Cardiac muscle cell (in vitro differentiated cells and primary cell): ENCODE data around the gene SDF2L1. TPM values are rescaled to one million over a fixed set of nuclear protein-coding genes. Genes with fewer than 3 reads are reported as not detected.
"Not testable (repeated sequence)": the region's sequence is repeated elsewhere in the genome, so short reads cannot be mapped to it uniquely, and the experiment has no call there.

Experiments
- DNase-seq, 2 donors: peaks; one replicate each; pipeline versions ENCODE4 v3.0.0 to v3.0.0-alpha.2; 2010 to 2017; ENCODE audit warnings: low read depth in 1 of 2, low spot score in 1 of 2
- H3K27ac ChIP-seq: fragments of 200-600 bp; sonication (generic); 2 replicates; pipeline ENCODE4 v1.5.1; 2016
- H3K27me3 ChIP-seq: fragments of 200-600 bp; sonication (generic); 2 replicates; pipeline ENCODE4 v1.6.0; 2016; ENCODE audit warnings: control low read depth
- H3K36me3 ChIP-seq: fragments of 200-600 bp; sonication (generic); 2 replicates; pipeline ENCODE4 v1.5.1; 2016; ENCODE audit warnings: control low read depth
- H3K4me1 ChIP-seq: fragments of 200-600 bp; sonication (generic); 2 replicates; pipeline ENCODE4 v1.8.1; 2017; ENCODE audit warnings: low read depth, mild to moderate bottlenecking, mixed run types
- H3K4me3 ChIP-seq: fragments of 200-600 bp; sonication (generic); 2 replicates; pipeline ENCODE4 v1.5.1; 2016; ENCODE audit warnings: mild to moderate bottlenecking
- H3K9me3 ChIP-seq: fragments of 200-600 bp; sonication (generic); 2 replicates; pipeline ENCODE4 v1.5.1; 2017; ENCODE audit warnings: low read depth, mild to moderate bottlenecking, control low read depth
- polyA plus RNA-seq: library from polyadenylated mRNA; unstranded; fragments of >200 nt; fragmentation: Nextera tagmentation; extraction: Ambion mirVana; gene quantifications from 2 replicates; pipeline ENCODE4 v1.2.1, GENCODE V29; 2016
- total RNA-seq: library from RNA; depleted of rRNA; stranded (reverse); fragments of >200 nt; gene quantifications from 2 replicates; pipeline ENCODE4 v1.2.3, GENCODE V29; 2016
- TF ChIP-seq, protein P1 (sequence below): IDR thresholded peaks from 2 replicates; pipeline ENCODE4 v1.5.1; 2012; ENCODE audit warnings: low read depth, mild to moderate bottlenecking, low read length

Gene SDF2L1
- total and polyA plus RNA-seq, 2 experiments from 2014 or later: 26.8 to 127 TPM

DNA sequence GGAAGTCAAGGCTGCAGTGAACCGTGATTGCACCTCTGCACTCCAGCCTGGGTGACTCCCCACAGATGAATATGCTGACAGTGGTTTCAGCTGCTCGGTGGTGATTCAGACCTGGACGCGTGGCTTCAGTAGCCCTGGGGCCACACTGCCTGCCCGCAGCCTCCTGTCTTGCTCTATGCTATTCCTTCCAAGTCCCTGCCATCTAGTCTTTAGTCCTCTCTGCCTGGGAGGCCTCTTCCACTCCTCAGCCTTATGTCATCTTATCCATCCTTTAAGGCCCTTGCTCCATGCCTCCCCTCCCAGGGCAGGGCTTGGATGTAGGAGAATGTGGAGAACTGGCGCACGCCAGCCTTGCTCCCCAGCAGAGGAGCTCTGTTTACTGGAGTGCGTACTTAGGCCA lies 35.3 kb upstream of the SDF2L1 start:
- H3K36me3 ChIP-seq: peaks cover 2% of the 10 kb centered on the region
- no peak for DNase-seq
- TF ChIP-seq, protein P1, sequence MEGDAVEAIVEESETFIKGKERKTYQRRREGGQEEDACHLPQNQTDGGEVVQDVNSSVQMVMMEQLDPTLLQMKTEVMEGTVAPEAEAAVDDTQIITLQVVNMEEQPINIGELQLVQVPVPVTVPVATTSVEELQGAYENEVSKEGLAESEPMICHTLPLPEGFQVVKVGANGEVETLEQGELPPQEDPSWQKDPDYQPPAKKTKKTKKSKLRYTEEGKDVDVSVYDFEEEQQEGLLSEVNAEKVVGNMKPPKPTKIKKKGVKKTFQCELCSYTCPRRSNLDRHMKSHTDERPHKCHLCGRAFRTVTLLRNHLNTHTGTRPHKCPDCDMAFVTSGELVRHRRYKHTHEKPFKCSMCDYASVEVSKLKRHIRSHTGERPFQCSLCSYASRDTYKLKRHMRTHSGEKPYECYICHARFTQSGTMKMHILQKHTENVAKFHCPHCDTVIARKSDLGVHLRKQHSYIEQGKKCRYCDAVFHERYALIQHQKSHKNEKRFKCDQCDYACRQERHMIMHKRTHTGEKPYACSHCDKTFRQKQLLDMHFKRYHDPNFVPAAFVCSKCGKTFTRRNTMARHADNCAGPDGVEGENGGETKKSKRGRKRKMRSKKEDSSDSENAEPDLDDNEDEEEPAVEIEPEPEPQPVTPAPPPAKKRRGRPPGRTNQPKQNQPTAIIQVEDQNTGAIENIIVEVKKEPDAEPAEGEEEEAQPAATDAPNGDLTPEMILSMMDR: no peak
- H3K27ac ChIP-seq: no peak overlapping the region
- H3K9me3 ChIP-seq: no peaks in the 10 kb centered on the region
- no peaks in the 10 kb centered on the region for H3K4me1 ChIP-seq
- H3K4me3 ChIP-seq: no peak overlapping the region
- no peaks in the 10 kb centered on the region for H3K27me3 ChIP-seq

DNA sequence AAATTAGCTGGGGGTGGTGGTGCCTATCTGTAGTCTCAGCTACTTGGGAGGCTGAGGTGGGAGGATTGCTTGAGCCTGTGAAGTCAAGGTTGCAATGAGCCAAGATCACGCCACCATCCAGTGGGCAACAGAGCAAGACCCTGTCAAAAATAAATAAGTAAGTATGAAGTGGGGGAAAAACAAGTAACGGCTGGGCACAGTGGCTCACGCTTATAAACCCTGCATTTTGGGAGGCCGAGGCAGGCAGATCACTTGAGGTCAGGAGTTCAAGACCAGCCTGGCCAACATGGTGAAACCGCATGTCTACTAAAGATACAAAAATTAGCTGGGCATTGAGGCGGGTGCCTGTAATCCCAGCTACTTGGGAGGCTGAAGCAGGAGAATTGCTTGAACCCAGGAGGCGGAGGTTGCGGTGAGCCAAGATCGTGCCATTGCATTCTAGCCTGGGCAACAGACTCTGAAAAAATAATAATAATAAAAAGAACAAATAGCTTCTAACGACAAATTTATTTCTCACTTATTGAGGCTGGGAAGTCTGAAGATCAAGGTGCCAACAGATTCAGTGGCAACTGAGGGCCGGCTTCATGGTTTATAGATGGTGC lies 32.4 kb upstream of the SDF2L1 start:
- H3K27ac ChIP-seq, H3K4me3 ChIP-seq, H3K4me1 ChIP-seq, DNase-seq, H3K9me3 ChIP-seq, H3K36me3 ChIP-seq, H3K27me3 ChIP-seq: not testable (repeated sequence)

DNA sequence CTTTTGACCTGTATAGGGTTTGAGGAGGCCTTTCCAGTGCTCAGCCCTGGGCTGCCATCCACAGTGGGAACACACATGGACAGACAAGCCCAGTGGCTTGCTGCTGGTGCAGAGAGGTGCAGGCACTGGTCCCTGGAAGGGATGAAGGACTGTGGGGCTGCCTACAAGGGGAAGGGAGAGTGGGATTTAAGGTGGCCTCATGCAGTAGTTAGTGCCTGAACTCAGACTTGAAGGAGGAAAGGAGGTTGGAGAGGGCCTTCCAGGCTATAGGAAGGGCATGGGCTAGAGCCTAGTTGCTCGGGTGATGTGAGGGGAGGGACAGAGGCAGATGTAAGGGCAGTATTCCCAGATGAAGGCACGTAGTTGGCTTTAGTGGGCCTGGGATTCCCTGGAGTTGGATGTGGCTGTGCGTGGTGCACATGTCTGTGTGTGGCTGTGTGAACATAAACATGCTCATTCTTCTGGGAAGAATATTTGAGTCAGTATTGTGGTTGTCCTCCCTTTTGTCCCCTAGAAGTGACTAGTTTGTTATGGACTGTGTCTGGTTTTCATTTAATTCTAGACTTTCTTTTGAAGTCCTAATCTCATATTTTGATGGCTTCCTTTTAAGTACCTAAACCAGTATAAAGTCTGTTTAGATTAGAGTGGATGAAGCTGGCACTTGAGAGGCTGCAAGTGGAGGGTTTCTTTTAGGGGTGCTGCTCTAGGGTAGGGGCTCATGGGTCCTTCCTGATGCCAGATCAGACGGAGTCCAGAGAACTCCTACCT lies 30.7 kb upstream of the SDF2L1 start:
- H3K27ac ChIP-seq: peak overlapping the region; percentile 30
- no peak for DNase-seq
- TF ChIP-seq, protein P1: no peak
- H3K27me3 ChIP-seq: no peaks in the 10 kb centered on the region
- H3K9me3 ChIP-seq: no peaks in the 10 kb centered on the region
- peaks cover 10% of the 10 kb centered on the region for H3K36me3 ChIP-seq
- no peak overlapping the region for H3K4me3 ChIP-seq
- no peaks in the 10 kb centered on the region for H3K4me1 ChIP-seq

DNA sequence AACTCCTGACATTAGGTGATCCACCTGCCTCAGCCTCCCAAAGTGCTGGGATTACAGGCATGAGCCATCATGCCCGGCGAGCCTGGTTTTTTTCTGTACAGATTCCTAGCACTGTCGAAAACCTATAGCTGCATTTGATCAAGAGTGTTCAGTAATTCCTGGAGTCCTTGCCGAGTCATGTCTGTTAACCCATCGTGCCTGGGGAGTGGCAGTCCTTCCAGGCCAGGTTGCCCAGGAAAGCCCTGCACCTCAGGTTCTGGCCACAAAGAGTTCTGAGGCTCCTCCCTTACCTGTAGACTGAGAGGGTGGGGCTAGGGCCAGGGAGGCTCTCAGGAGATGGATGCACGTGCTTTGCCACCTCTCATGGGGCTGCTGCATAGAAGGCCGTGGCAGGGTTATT lies 29.2 kb upstream of the SDF2L1 start:
- H3K9me3 ChIP-seq: no peaks in the 10 kb centered on the region
- H3K36me3 ChIP-seq: peaks cover 10% of the 10 kb centered on the region
- no peaks in the 10 kb centered on the region for H3K4me1 ChIP-seq
- H3K27me3 ChIP-seq: no peaks in the 10 kb centered on the region
- TF ChIP-seq, protein P1: no peak
- H3K27ac ChIP-seq: no peak overlapping the region
- DNase-seq: no peak
- H3K4me3 ChIP-seq: no peak overlapping the region

DNA sequence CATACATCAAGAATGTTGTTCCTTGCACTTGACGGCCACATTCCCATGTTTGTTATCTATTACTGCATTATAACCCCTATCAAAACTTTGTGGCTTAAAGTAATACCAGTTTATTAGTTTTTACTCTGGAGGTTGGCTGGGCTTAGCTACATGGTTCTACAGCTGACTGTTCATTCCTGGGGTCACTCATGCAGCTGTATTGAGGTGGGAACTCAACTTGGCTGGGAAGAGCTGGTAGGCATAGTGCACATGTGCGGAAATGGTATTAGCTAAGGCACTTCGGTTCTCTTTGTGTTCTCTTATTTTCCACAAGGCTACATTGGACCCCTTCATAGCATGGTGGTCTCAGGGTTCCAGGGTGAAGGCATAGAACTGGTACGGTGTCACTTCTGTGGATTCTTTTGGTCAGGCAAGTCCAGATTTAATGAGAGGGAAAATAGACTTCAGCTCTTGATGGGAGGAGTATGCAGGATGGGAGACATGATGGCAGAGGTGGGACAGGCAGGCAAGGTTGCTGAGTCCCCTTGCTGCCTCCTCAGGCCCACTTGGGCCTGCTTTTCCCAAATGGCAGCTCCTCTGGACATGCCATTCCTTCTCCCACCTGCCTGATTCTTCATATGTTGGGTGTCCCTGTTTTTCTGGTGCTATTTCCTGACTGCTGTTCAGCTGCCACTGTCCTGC lies 28.4 kb upstream of the SDF2L1 start:
- no peak for DNase-seq
- no peaks in the 10 kb centered on the region for H3K27me3 ChIP-seq
- no peak overlapping the region for H3K27ac ChIP-seq
- H3K4me1 ChIP-seq: no peaks in the 10 kb centered on the region
- no peaks in the 10 kb centered on the region for H3K9me3 ChIP-seq
- TF ChIP-seq, protein P1: no peak
- peaks cover 10% of the 10 kb centered on the region for H3K36me3 ChIP-seq
- no peak overlapping the region for H3K4me3 ChIP-seq

DNA sequence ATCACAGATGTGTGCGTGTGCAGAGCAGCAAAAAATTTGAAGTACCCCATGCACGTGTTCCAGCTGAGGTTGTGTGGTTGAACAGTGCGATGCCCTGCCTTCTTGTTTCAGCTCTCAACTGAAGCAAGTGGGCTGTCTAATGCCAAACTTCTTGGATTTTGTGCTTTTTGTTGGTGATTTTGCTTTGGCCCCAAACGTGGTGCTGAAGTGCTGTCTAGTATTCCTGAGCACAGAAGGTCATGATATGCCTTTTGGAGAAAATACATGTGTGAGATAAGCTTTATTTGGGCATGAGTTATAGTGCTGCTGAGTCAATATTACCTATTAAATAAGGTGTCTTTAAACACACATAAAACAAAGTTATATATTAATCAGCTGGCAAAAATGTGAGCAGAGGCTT lies 26.4 kb upstream of the SDF2L1 start:
- H3K27ac ChIP-seq: no peak overlapping the region
- H3K9me3 ChIP-seq: no peaks in the 10 kb centered on the region
- H3K27me3 ChIP-seq: no peaks in the 10 kb centered on the region
- peaks cover 10% of the 10 kb centered on the region for H3K36me3 ChIP-seq
- TF ChIP-seq, protein P1: no peak
- H3K4me3 ChIP-seq: no peak overlapping the region
- DNase-seq: no peak
- H3K4me1 ChIP-seq: no peaks in the 10 kb centered on the region

DNA sequence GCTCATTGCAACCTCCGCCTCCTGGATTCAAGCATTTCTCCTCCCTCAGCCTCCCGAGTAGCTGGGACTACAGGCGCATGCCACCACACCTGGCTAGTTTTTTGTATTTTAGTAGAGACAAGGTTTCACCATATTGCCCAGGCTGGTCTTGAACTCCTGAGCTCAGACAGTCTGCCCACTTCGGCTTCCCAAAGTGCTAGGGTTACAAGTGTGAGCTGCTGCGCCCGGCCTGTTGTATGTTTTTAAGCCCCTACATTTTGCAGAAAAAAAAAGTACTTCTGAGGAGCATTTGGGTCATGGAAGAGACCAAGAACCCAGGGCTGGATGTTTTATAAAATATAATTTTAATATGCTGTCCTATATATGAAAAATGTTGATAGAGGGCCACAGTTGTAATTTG lies 24.8 kb upstream of the SDF2L1 start:
- not testable (repeated sequence) for H3K4me3 ChIP-seq, H3K9me3 ChIP-seq, H3K4me1 ChIP-seq, H3K27ac ChIP-seq, H3K27me3 ChIP-seq, H3K36me3 ChIP-seq, DNase-seq
